GM12892 (cell line): Measurements from ENCODE around the gene AIFM3.

ENCODE experiments used
- DNase-seq: peaks from one replicate; pipeline ENCODE4 v3.0.0; 2011; ENCODE audit not compliant: insufficient read length
- FAIRE-seq: peaks from 2 replicates; lab custom pipeline; 2011; peaks lifted over from hg19 to GRCh38; lab: Jason Lieb, UNC
- POLR2A ChIP-seq: IDR thresholded peaks from 2 replicates; pipeline ENCODE4 v1.6.1; 2011; ENCODE audit warnings: low read depth, low read length, control low read depth
- POLR2AphosphoS5 ChIP-seq: IDR thresholded peaks from 2 replicates; pipeline ENCODE4 v1.6.1; 2011; ENCODE audit warnings: low read depth, low read length, control low read depth
- TAF1 ChIP-seq: IDR thresholded peaks from 2 replicates; pipeline ENCODE4 v1.6.1; 2011; ENCODE audit warnings: low read depth, mild to moderate bottlenecking, control low read depth, low read length, borderline replicate concordance

The AIFM3 gene

GRCh38 chr22:20983081-20983771, 16.2 kb downstream of the AIFM3 start:
- no peak for TF ChIP-seq POLR2A
- no peak for TF ChIP-seq TAF1
- TF ChIP-seq POLR2AphosphoS5, result no peak
- DNase-seq (no peak), FAIRE-seq (no peak)

GRCh38 chr22:20985720-20986119, 18.7 kb downstream of the AIFM3 start:
- no peak for DNase-seq
- no peak for FAIRE-seq
- TF ChIP-seq POLR2AphosphoS5 (no peak), POLR2A (no peak), TAF1 (no peak)

GRCh38 chr22:20986365-20986764, 19.3 kb downstream of the AIFM3 start:
- no peak for DNase-seq
- FAIRE-seq, result no peak
- no peak for TF ChIP-seq POLR2A
- no peak for TF ChIP-seq TAF1
- TF ChIP-seq POLR2AphosphoS5, result no peak

GRCh38 chr22:20987375-20987774, 20.3 kb downstream of the AIFM3 start:
- no peak for DNase-seq
- TF ChIP-seq POLR2AphosphoS5 (no peak), POLR2A (no peak), TAF1 (no peak)
- no peak for FAIRE-seq

- no peak for DNase-seq
- no peak for FAIRE-seq
- TF ChIP-seq POLR2AphosphoS5 (no peak), TAF1 (no peak)
Observed at GRCh38 chr22:20988573-20989322, 21.7 kb downstream of the AIFM3 start.

- TF ChIP-seq POLR2A, result no peak
- TF ChIP-seq POLR2AphosphoS5, result no peak
- DNase-seq (no peak), FAIRE-seq (no peak)
Observed at GRCh38 chr22:20989323-20990138, 22.5 kb downstream of the AIFM3 start.

- FAIRE-seq, result no peak
- TF ChIP-seq POLR2AphosphoS5, result no peak
- no peak for TF ChIP-seq POLR2A
- no peak for TF ChIP-seq TAF1
Observed at GRCh38 chr22:20990184-20991180, 23.4 kb downstream of the AIFM3 start.

GRCh38 chr22:20991252-20992055, 24.4 kb downstream of the AIFM3 start:
- no peak for FAIRE-seq
- TF ChIP-seq POLR2A, result no peak
- no peak for TF ChIP-seq POLR2AphosphoS5
- TF ChIP-seq TAF1, result no peak

More at GRCh38 chr22:20990184-20991180, 23.4 kb downstream of the AIFM3 start:
- no peak for DNase-seq

GRCh38 chr22:20992056-20992442, 25.0 kb downstream of the AIFM3 start:
- TF ChIP-seq POLR2AphosphoS5 (no peak), TAF1 (no peak), POLR2A (no peak)
- FAIRE-seq, result no peak
- no peak for DNase-seq

More at GRCh38 chr22:20991252-20992055, 24.4 kb downstream of the AIFM3 start:
- no peak for DNase-seq
